Measurements from ENCODE around the gene C1orf122.
"Not testable (repeated sequence)": the region's sequence is repeated elsewhere in the genome, so short reads cannot be mapped to it uniquely, and the experiment has no call there.

Gene C1orf122

GRCh38 chr1:37807555-37808368, at the start of gene C1orf122, which contains the start of gene YRDC:
TSS of gene C1orf122 (plus strand) at chr1:37807790. CDS start at chr1:37808405, 615 bp downstream.
TSS of gene YRDC (minus strand) at chr1:37808208. CDS start at chr1:37808180, 28 bp downstream.
- DNase-seq: peak; percentile 94

- DNase-seq: no peak
Observed at GRCh38 chr1:37759451-37759850, 48.1 kb upstream of the C1orf122 start.

DNA sequence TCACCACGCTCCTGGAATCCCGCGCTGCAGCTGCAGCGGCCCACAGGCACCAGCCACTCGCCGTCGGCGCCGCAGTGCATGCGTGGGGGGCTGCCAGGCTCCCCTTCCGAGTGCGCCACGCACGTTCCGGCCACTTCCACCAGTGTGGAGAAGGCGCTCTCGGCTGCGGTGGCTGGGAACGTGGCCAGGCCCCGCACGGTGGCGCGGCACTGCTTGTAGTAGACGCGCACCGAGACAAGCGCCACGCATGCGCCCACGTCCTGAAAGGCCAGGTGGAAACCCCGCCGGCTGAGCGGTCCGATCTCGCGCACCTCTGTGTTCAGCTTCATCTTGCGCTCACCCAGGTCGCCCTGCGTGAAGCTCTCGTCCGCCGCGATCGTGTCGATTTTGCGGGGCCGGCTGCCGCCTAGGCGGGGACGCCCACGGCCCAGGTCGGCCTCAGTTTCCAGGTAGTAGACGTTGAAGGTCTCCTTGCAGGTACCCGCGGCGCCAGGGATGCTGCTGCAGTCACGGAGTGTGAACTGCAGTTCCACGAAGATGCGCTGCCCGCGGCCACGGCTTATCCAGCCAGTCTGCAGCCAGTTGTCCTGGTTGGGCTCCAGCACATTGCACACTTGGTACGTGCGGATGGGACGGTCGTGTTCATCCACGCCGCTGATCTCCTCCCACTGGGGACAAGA, 46.0 kb upstream of the C1orf122 start:
- DNase-seq: no peak

- DNase-seq: no peak
Observed at GRCh38 chr1:37762516-37762915, 45.1 kb upstream of the C1orf122 start.

DNA sequence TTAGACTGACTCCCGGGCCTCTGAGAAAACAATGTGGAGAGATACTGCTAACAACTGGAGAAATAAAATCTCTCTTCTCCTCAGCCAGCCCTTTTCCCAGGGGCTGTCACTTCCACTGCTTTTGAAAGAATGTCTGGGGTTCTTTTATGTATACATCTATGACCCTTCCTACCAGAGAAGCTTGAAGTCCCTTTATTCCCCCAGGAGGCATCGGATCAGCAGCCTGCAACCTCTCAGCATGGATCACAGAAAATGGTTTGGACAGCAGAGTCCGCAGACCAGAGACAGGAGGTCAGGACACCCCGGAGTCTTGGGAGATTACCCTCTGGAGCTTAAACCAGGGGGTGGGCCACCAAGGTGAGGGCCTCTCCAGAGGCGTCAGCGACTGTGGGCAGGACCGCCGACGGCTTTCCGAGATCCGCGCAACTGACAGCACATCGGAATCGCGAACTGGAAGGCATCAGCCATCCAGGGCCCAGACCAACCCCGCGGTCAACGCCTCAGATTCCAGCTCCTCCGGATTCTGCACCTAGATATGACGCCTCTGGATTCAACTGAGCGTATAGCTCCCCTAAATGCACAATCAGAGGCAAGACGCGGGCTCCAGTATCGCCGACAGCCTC, 43.7 kb upstream of the C1orf122 start:
- DNase-seq: no peak

DNA sequence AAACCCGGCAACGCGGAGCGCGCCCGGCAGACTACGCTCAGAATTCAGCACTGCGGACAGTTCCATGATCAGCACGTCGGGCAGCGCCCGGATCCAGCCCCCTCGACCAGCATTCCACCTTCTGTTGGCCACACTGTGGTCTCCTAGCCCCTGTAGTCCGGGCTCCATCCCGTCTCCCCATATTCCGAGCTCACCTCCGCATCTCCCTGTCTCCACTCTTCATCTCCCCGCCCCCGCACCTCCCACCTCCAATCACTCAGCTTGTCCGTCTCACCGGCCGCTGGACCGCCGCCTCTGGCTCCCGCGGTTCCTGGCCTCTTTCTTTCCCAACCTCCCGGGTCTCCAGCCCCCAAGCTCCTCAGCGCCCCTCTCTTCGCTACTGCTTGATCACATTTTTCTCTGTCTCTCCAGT, 43.2 kb upstream of the C1orf122 start:
- no peak for DNase-seq

DNA sequence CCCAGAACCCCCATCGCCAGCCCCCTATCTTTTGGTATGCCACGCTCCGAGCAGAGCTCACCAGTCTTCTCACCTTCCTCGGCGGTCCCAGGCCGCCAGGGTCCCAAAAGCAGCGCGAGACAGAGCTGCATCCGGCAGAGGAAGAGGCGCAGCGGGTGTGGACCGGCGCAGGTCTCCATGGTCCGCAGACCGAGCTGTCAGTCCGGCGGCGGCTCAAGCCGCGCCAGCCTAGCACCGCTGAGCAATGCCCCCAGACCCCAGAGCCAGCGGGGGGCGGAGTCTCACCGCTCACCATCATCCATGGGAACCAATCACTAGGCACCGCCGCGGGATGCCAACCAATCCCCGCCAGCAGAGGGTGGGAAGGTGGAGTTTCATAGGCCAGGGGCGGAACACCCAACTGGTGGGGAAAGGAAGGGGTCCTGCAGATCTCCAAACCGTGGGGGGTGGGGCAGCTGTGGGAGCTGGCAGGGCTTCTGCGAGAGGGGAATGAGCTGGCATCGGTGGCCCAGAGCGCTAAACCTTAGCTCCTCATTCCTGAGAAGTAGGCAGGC, 42.6 kb upstream of the C1orf122 start, which contains the start of gene EPHA10:
TSS of gene EPHA10 (minus strand) at position 233 of the 554 bp plus-strand sequence. CDS start at position 179, 54 bp downstream.
- DNase-seq: no peak

GRCh38 chr1:37765916-37766664, 41.5 kb upstream of the C1orf122 start:
- DNase-seq: no peak

DNA sequence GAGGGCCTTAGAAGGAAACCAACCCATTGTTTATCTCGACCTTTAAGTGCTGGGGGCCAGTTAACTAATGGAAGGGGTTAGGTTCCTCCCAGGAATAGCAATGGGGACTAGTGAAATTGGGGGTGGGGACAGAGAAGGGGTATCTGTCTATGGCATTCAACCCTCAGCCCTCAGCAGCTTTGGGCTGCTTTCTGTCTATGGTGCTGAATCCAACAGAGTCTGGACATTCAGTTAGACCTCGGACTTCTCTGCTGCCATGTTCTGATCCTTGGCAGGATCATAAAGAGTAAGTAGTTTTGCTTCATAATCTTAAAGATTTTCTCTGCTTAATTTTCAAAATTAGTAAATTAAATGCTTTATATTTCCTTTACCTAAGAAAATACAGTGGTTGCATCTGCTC, 40.1 kb upstream of the C1orf122 start:
- no peak for DNase-seq

- DNase-seq: not testable (repeated sequence)
Observed at GRCh38 chr1:37771440-37771839, 36.1 kb upstream of the C1orf122 start.

GRCh38 chr1:37776946-37777516, 30.6 kb upstream of the C1orf122 start:
- DNase-seq: no peak

DNA sequence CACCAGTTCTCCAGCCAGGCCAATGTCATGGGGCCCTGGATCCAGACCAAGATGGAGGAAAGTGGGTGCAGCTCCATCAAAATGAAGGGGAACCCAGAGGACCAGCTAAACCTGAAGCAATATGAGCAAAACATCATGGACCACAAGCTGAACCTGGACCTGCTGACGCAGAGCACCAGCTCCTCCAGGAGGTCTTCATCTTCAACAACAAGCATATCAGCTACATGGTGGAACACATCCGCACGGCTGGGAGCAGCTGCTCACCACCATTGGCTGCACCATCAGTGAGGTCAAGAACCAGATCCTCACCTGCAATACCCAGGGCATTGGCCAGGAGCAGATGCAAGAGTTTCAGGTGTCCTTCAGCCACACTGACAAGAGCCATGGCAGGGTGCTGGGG, 28.9 kb upstream of the C1orf122 start:
- no peak for DNase-seq

DNA sequence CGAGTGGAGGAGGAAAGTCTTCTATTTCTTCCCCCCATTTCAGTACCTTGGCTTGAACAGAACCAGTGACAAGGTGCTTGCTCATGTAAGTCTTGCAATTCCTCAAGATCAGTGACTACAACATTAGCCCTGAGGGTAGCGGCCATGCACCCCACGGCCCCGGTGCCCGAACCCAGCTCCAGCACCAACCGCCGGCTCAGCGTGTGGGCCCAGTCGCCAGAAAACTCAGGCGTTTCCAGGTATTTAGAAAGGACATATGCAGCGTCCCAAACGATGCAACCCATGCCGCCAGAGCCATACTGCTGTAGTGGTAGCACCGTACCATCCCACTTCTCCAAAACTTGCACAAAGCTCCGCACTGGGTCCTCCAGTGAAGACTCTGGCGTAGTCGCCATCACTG, 25.1 kb upstream of the C1orf122 start:
- DNase-seq: no peak

- no peak for DNase-seq
Observed at GRCh38 chr1:37792943-37793686, 14.5 kb upstream of the C1orf122 start.

DNA sequence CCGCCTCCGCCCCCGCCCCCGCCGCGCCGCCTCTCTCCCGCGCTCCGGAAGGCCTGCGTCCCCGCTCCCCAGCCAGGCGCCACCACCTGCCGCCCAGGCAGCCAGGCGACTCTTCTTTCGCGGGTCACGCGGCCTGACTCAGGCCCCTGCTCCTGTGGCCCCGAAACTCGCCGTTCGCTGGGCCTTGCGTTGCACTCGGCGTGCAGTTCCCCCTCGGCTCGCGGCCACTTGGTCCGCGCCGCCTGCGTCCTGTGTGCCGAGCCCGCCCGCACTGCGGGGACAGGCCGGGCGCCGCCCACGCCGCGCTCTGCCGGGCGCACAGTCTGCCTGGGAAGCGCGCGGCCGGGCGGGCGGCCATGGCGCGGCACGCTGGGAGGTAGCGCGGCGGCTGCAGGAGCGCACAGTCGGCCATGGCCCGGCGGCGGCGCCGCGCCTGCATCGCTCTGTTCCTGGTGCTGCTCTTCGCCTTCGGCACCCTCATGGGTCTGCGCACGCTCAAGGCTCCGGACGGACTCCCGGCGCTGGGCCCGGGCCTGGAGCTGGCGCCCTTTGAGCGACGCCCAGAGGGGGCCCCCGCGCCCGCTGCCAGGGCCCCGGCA, 13.7 kb upstream of the C1orf122 start, which contains the start of gene MANEAL:
TSS of gene MANEAL (plus strand) at position 75 of the 599 bp plus-strand sequence. CDS start at position 411, 336 bp downstream.
- peak; percentile 31 for DNase-seq

DNA sequence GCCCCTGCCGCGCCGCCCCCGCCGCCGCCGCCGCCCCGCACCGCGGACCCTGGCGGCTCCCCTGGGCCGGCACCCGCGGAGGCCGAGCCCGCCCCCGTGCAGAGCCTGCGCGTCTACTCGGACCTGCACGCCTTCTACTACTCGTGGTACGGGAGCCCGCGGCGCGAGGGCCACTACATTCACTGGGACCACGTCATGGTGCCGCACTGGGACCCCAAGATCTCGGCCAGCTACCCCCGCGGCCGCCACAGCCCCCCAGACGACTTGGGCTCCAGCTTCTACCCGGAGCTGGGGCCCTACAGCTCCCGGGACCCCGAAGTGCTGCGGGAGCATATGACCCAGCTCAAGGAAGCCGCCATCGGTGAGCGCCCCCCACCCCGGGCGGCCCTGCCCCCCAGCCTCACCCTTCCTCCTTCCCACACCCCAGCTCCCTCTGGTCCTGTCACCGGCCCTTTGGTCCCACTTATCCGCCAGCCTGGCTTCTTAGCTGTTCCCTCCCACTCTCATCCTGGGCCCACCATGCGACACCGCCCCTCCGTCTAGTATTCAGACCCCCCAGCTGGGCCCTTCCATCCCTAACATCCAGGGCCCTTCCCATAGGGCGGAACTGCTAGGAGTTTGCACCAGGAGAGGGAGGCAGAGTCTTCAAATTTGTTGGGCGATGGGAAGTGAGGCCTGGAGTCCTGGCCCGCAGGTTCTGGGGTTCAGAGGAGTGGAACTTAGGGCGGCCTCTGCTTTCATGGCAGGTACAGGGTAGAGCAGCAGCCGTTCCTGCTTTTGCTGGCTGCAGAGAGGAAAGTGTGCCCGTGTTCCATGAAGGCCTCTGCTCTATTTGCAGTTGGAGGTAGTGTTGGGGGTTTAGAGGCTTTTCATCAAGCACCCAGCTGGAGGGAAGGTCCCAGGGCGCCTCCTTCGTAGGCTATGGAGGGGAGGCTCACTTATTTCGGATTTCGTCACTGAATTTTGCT, 12.9 kb upstream of the C1orf122 start:
- DNase-seq: no peak

GRCh38 chr1:37795340-37796125, 12.1 kb upstream of the C1orf122 start:
- DNase-seq: peak; percentile 35

- no peak for DNase-seq
Observed at GRCh38 chr1:37797750-37798345, 9.7 kb upstream of the C1orf122 start.
